Activated CD8-positive, alpha-beta T cell treated with anti-CD3 and anti-CD28 coated beads for 36 hours (primary cell): ENCODE measurements around the gene CCDC154. TPM values are rescaled to one million over a fixed set of nuclear protein-coding genes. Genes with fewer than 3 reads are reported as not detected.
A peak's percentile ranks its signal among the peaks of the same experiment; 100 is the strongest.

Experiments
- ATAC-seq: fragments of 200-7000 bp; cut with Tn5 transposase; one replicate; pipeline ENCODE4 v1.10.0; 2021; ENCODE audit warnings: mild to moderate bottlenecking, moderate library complexity
- CTCF ChIA-PET: fragments of 350-600 bp; sonication (Branson Sonifier 250); formaldehyde crosslinking; loops from one replicate; lab custom pipeline; 2021; ENCODE audit warnings: antibody characterized with exemption; lab: Charles Lee
- POLR2A ChIA-PET: fragments of 350-600 bp; sonication (Branson Sonifier 250); formaldehyde crosslinking; loops from one replicate; lab custom pipeline; 2021; ENCODE audit warnings: antibody characterized with exemption; lab: Charles Lee
- DNase-seq: peaks from one replicate; pipeline ENCODE4 v3.0.0-alpha.2; 2020
- H3K27ac Mint-ChIP-seq: one replicate; pipeline ENCODE4 v1.8.0; 2021; ENCODE audit warnings: mild to moderate bottlenecking, mixed read lengths
- H3K27me3 Mint-ChIP-seq: one replicate; pipeline ENCODE4 v1.8.0; 2021; ENCODE audit warnings: mixed read lengths
- H3K36me3 Mint-ChIP-seq: one replicate; pipeline ENCODE4 v1.8.0; 2021; ENCODE audit warnings: low read depth, mixed read lengths
- H3K4me1 Mint-ChIP-seq: one replicate; pipeline ENCODE4 v1.8.0; 2021; ENCODE audit warnings: low read depth, mixed read lengths
- H3K4me3 Mint-ChIP-seq: one replicate; pipeline ENCODE4 v1.8.0; 2021; ENCODE audit warnings: mild to moderate bottlenecking, moderate library complexity, mixed read lengths
- H3K9me3 Mint-ChIP-seq: one replicate; pipeline ENCODE4 v1.8.0; 2021; ENCODE audit warnings: mixed read lengths
- CTCF ChIP-seq: fragments of 200-600 bp; IDR thresholded peaks from one replicate; pipeline ENCODE4 v1.8.0; 2022; ENCODE audit warnings: antibody characterized with exemption, mild to moderate bottlenecking
- intact Hi-C: fragments of 100-400 bp; cut with micrococcal nuclease; formaldehyde crosslinking; loops from one replicate; pipeline ENCODE4 v1.10.0; 2022
- total RNA-seq, 2 experiments: library from RNA; stranded (reverse); gene quantifications; one replicate each; pipeline ENCODE4 v1.2.3, GENCODE V29; 2021

Gene CCDC154
- total RNA-seq, 2 experiments from 2014 or later, result 1.3 to 1.4 TPM

GRCh38 chr16:1392826-1393225 is 51.5 kb downstream of the CCDC154 start:
- ChIA-PET CTCF (no interaction called here), POLR2A (interaction anchor here (0.6 kb wide), 1 partner anchor 547 kb away, joined by 3 read pairs; no protein-coding TSS in a partner anchor)
- H3K36me3 Mint-ChIP-seq, result peaks cover 5% of the 10 kb centered on the region
- no peaks in the 10 kb centered on the region for H3K9me3 Mint-ChIP-seq
- no peak overlapping the region for H3K27ac Mint-ChIP-seq
- no peak for ATAC-seq
- no peak for DNase-seq
- H3K4me1 Mint-ChIP-seq, result no peaks in the 10 kb centered on the region
- intact Hi-C loops, result no loop called here
- H3K4me3 Mint-ChIP-seq, result no peak overlapping the region
- TF ChIP-seq CTCF, result no peak
- no peaks in the 10 kb centered on the region for H3K27me3 Mint-ChIP-seq

DNA sequence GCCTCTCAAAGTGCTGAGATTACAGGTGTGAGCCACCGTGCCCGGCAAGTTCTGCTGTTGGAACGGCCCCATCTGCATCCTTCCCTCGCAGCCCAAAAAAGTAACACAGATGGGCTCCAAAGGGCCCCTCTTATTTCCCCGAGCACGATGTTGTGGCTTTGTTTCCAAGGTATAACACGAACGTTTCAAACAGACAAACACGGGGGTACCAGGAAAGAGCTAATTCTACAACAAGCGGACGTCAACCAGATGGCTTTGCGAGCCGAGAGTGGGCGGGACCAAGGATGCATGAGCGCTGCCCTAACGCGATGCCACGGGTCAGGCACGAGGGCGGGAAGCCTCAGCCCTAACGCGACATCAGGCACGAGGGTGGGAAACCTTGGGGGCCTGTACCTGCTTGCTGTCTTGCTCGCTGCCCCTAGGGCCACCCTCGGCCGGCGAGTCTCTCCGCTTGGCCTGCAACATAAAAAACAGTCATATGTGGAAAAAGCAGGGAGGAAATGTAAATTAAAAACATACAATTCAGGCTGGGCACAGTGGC is 54.0 kb downstream of the CCDC154 start:
- POLR2A ChIA-PET, result interaction anchor here (2.0 kb wide), 1 partner anchor 11 kb away, joined by 7 read pairs; no protein-coding TSS in a partner anchor
- H3K36me3 Mint-ChIP-seq, result peaks cover 5% of the 10 kb centered on the region

DNA sequence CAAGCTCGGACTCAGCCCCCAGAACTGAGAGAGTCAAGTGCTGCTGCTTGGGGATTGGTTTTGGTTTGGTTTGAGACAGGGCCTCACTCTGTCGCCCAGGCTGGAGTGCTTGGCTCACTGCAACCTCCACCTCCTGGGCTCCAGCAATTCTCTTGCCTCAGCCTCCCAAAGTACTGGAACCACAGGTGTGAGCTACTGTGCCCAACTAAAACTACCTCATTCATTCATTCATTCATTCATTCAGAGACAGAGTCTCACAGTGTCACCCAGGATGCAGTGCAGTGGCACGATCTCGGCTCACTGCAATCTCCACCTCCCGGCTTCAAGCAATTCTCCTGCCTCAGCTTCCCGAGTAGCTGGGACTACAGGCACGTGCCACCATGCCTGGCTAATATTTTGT is 54.6 kb downstream of the CCDC154 start:
- Mint-ChIP-seq H3K36me3 (peaks cover 5% of the 10 kb centered on the region), H3K4me3 (no peak overlapping the region), H3K4me1 (no peaks in the 10 kb centered on the region), H3K9me3 (no peaks in the 10 kb centered on the region), H3K27me3 (no peaks in the 10 kb centered on the region), H3K27ac (no peak overlapping the region)
- no peak for TF ChIP-seq CTCF
- CTCF ChIA-PET, result interaction anchor here (1.4 kb wide), 1 partner anchor 26 kb away, joined by 3 read pairs; no protein-coding TSS in a partner anchor
- ATAC-seq (no peak), DNase-seq (no peak)
- intact Hi-C loops, result no loop called here
- POLR2A ChIA-PET, result interaction anchor here (2.0 kb wide), 1 partner anchor 10 kb away, joined by 7 read pairs; no protein-coding TSS in a partner anchor

More for the DNA sequence above, 54.0 kb downstream of the CCDC154 start:
- Mint-ChIP-seq H3K27me3 (no peaks in the 10 kb centered on the region), H3K4me1 (no peaks in the 10 kb centered on the region), H3K9me3 (no peaks in the 10 kb centered on the region), H3K4me3 (no peak overlapping the region), H3K27ac (peak overlapping the region; percentile 20)
- intact Hi-C loops, result no loop called here
- TF ChIP-seq CTCF, result no peak
- DNase-seq, result peak; percentile 13
- no peak for ATAC-seq
- CTCF ChIA-PET, result interaction anchor here (1.4 kb wide), 1 partner anchor 27 kb away, joined by 3 read pairs; no protein-coding TSS in a partner anchor

- CTCF ChIA-PET, result interaction anchor here (1.4 kb wide), 1 partner anchor 24 kb away, joined by 4 read pairs; no protein-coding TSS in a partner anchor
- no peaks in the 10 kb centered on the region for H3K27me3 Mint-ChIP-seq
- no peak for TF ChIP-seq CTCF
- no peak overlapping the region for H3K4me3 Mint-ChIP-seq
- ATAC-seq (no peak), DNase-seq (no peak)
- H3K9me3 Mint-ChIP-seq, result no peaks in the 10 kb centered on the region
- H3K4me1 Mint-ChIP-seq, result no peaks in the 10 kb centered on the region
- intact Hi-C loops, result no loop called here
- H3K27ac Mint-ChIP-seq, result no peak overlapping the region
- peaks cover 5% of the 10 kb centered on the region for H3K36me3 Mint-ChIP-seq
- POLR2A ChIA-PET, result no interaction called here
Measured at GRCh38 chr16:1387331-1387730, 57.0 kb downstream of the CCDC154 start.

DNA sequence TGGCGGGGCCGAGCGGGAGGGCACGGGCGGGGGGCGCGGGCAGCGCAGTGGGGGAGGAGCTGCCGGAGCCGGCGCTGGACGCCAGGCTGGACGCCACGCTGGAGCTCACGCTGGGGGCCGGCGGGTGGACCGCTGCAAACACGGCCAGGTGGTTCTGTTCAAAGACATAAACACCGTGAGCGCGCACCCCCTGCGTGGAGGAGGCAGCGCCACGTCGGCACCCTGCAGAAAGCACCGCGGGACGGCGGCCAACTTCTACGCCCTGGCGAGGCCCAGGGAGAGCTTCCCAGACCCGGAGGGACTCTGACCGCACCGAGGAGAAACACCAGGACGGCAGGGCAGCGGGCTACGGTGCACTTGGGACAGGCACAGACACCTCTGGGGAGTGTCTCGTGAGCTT is 59.1 kb downstream of the CCDC154 start:
- CTCF ChIA-PET, result no interaction called here
- DNase-seq (no peak), ATAC-seq (no peak)
- POLR2A ChIA-PET, result no interaction called here
- Mint-ChIP-seq H3K27ac (no peak overlapping the region), H3K36me3 (peaks cover 5% of the 10 kb centered on the region), H3K27me3 (no peaks in the 10 kb centered on the region), H3K4me1 (peaks cover under 1% of the 10 kb centered on the region), H3K4me3 (no peak overlapping the region), H3K9me3 (no peaks in the 10 kb centered on the region)
- intact Hi-C loops, result no loop called here
- no peak for TF ChIP-seq CTCF
